OCI-LY3 (cell line): ENCODE data around the gene AP4M1.

Source experiments
- H2AFZ ChIP-seq: fragments of 200-600, 300-600 bp; shearing (Covaris generic); 2 replicates; pipeline ENCODE4 v1.6.0; 2014; ENCODE audit warnings: antibody characterized with exemption, low read depth, low read length
- H3K27ac ChIP-seq: fragments of 200-600, 300-600 bp; sonication (generic); 2 replicates; pipeline ENCODE4 v1.5.1; 2014; ENCODE audit warnings: mild to moderate bottlenecking, low read length, moderate library complexity, mixed read lengths
- H3K27me3 ChIP-seq: fragments of 200-600, 300-600 bp; sonication (generic); 2 replicates; pipeline ENCODE4 v1.6.1; 2014; ENCODE audit warnings: low read depth, low read length, mixed read lengths
- H3K36me3 ChIP-seq: fragments of 200-600, 300-600 bp; sonication (generic); replicated peaks from 2 replicates; pipeline ENCODE3; 2014; ENCODE audit warnings: low read depth, low read length, mixed read lengths
- H3K4me1 ChIP-seq: fragments of 300-600, 200-600 bp; sonication (generic); 2 replicates; pipeline ENCODE4 v1.6.1; 2014; ENCODE audit warnings: low read length, mixed read lengths
- H3K4me2 ChIP-seq: fragments of 200-600, 300-600 bp; sonication (generic); 2 replicates; pipeline ENCODE4 v1.6.1; 2014; ENCODE audit warnings: low read length, mixed read lengths
- H3K4me3 ChIP-seq: fragments of 300-600, 200-600 bp; sonication (generic); 2 replicates; pipeline ENCODE4 v1.5.1; 2014; ENCODE audit warnings: antibody characterized with exemption, mild to moderate bottlenecking, low read length, moderate library complexity
- H3K79me2 ChIP-seq: fragments of 300-600, 200-600 bp; shearing (Covaris generic); 2 replicates; pipeline ENCODE4 v1.6.1; 2014; ENCODE audit warnings: mild to moderate bottlenecking, low read length, mixed read lengths
- H3K9ac ChIP-seq: fragments of 300-600, 200-600 bp; shearing (Covaris generic); 2 replicates; pipeline ENCODE4 v1.6.0; 2014; ENCODE audit warnings: mild to moderate bottlenecking, low read length, moderate library complexity
- H3K9me3 ChIP-seq: fragments of 200-600, 300-600 bp; shearing (Covaris generic); 2 replicates; pipeline ENCODE4 v1.6.1; 2014; ENCODE audit warnings: low read length, mixed read lengths; ENCODE audit not compliant: insufficient read depth
- H4K20me1 ChIP-seq: fragments of 200-600, 300-600 bp; sonication (generic); 2 replicates; pipeline ENCODE4 v1.6.1; 2016; ENCODE audit warnings: low read length, mixed read lengths; ENCODE audit not compliant: insufficient read depth
- EZH2phosphoT487 ChIP-seq: fragments of 200-600 bp; shearing (Covaris generic); IDR thresholded peaks from 2 replicates; pipeline ENCODE4 v1.6.1; 2018; ENCODE audit warnings: antibody characterized with exemption, mixed run types, low read depth
- TF ChIP-seq, protein P1 (sequence below): fragments of 200-600, 300-600 bp; sonication (generic); IDR thresholded peaks from 2 replicates; pipeline ENCODE4 v1.5.1; 2014; ENCODE audit warnings: antibody characterized with exemption, low read length, low read depth

Gene AP4M1, protein sequence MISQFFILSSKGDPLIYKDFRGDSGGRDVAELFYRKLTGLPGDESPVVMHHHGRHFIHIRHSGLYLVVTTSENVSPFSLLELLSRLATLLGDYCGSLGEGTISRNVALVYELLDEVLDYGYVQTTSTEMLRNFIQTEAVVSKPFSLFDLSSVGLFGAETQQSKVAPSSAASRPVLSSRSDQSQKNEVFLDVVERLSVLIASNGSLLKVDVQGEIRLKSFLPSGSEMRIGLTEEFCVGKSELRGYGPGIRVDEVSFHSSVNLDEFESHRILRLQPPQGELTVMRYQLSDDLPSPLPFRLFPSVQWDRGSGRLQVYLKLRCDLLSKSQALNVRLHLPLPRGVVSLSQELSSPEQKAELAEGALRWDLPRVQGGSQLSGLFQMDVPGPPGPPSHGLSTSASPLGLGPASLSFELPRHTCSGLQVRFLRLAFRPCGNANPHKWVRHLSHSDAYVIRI

DNA sequence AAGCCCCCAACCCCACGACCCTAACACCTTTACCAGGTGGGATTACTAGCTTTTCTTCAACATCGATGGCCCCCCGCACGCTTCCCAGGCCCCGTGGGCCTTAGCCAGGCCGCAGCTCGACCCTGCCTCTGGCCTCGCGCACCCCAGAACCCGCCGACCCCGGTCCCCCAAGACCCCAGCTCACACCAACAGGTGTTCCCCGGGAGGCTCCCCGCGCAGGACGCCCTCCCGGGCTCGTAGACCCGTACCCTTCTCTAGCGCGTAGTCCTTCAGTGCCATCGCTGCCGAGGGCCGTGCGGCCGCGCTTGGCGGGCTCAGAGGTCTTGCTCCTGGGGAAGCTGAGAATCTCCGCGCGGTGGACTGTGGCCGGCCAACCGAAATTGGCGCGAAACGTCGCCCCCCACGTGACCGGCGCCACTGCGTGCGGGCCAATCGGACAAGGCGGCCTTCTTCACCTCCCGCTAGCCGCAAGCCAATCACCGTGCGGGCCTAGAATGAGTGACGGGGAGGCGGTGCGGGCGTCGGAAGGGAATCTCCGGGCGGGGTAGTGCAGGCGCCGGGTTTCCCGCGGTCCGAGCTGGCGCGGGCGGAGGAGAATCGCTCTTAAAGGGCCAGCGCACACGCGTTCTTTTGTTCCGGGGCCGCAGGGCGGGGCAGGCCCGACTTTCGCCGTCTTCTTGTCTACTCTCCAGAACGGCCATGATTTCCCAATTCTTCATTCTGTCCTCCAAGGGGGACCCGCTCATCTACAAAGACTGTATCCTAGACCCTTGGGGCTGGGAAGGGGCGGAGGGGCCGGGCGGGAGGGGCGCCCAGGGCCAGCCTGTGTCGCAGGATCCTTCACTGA lies at the start of gene AP4M1, which contains the start of gene MCM7:
AP4M1 (plus strand) TSS at position 628 of the 847 bp plus-strand sequence; CDS start at position 700, 72 bp downstream.
MCM7 (minus strand) TSS at position 382 of the 847 bp plus-strand sequence; CDS start at position 279, 103 bp downstream.
- Histone ChIP-seq H3K27ac (peak within 1 kb of the TSS; percentile 90), H3K79me2 (peaks cover 52% of the 10 kb centered on the region), H3K27me3 (no peaks in the 10 kb centered on the region), H3K9ac (peak within 1 kb of the TSS; percentile 99), H3K4me1 (peaks cover 12% of the 10 kb centered on the region), H3K9me3 (no peaks in the 10 kb centered on the region), H3K4me3 (peak within 1 kb of the TSS; percentile 90), H4K20me1 (peaks cover 24% of the 10 kb centered on the region), H2AFZ (peak within 1 kb of the TSS; percentile 8; the same call in 1 of the 2 replicates), H3K36me3 (peaks cover 34% of the 10 kb centered on the region), H3K4me2 (peak within 1 kb of the TSS; percentile 81)
- TF ChIP-seq, protein P1, sequence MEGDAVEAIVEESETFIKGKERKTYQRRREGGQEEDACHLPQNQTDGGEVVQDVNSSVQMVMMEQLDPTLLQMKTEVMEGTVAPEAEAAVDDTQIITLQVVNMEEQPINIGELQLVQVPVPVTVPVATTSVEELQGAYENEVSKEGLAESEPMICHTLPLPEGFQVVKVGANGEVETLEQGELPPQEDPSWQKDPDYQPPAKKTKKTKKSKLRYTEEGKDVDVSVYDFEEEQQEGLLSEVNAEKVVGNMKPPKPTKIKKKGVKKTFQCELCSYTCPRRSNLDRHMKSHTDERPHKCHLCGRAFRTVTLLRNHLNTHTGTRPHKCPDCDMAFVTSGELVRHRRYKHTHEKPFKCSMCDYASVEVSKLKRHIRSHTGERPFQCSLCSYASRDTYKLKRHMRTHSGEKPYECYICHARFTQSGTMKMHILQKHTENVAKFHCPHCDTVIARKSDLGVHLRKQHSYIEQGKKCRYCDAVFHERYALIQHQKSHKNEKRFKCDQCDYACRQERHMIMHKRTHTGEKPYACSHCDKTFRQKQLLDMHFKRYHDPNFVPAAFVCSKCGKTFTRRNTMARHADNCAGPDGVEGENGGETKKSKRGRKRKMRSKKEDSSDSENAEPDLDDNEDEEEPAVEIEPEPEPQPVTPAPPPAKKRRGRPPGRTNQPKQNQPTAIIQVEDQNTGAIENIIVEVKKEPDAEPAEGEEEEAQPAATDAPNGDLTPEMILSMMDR = no peak
- TF ChIP-seq EZH2phosphoT487 = no peak

DNA sequence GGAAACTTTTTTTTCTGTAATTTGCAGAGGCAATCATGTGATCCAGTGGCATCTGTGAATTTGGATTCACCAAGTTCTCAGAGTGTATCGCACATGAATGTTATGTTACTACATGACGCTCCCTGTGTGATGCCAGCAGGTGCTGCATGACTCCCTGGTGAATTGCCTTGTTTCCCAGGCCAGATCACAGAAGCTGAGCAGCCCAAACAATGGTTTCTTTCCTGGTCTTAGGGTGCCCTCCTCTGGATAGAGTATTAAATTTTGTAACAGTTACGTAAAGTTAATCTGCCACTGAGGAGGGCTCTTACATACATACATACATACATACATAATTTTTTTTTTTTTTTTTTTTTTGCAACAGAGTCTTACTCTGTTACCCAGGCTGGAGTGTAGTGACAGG lies 48.2 kb upstream of the AP4M1 start:
- H3K4me3 ChIP-seq = no peak overlapping the region
- no peaks in the 10 kb centered on the region for H3K9me3 ChIP-seq
- no peak overlapping the region for H3K27ac ChIP-seq
- no peaks in the 10 kb centered on the region for H4K20me1 ChIP-seq
- peaks cover 4% of the 10 kb centered on the region for H3K36me3 ChIP-seq
- H3K27me3 ChIP-seq = no peaks in the 10 kb centered on the region
- no peak overlapping the region for H2AFZ ChIP-seq
- TF ChIP-seq EZH2phosphoT487 = no peak
- TF ChIP-seq, protein P1 = peak; percentile 19
- H3K9ac ChIP-seq = no peak overlapping the region
- H3K4me1 ChIP-seq = peaks cover 10% of the 10 kb centered on the region
- H3K79me2 ChIP-seq = peaks cover 15% of the 10 kb centered on the region
- H3K4me2 ChIP-seq = no peak overlapping the region

DNA sequence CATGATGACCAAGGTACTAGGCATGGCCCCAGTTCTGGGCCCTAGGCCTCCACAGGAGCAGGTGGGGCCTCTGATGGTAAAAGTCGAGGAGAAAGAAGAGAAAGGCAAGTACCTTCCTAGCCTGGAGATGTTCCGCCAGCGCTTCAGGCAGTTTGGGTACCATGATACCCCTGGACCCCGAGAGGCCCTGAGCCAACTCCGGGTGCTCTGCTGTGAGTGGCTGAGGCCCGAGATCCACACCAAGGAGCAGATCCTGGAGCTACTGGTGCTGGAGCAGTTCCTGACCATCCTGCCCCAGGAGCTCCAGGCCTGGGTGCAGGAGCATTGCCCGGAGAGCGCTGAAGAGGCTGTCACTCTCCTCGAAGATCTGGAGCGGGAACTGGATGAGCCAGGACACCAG lies 44.4 kb upstream of the AP4M1 start:
- Histone ChIP-seq H3K27me3 (no peaks in the 10 kb centered on the region), H3K9ac (no peak overlapping the region), H4K20me1 (no peaks in the 10 kb centered on the region), H3K79me2 (0 out of 2 replicates have a peak, but pooled peaks cover 3% of the 10 kb centered on the region), H3K4me3 (no peak overlapping the region), H3K4me1 (peaks cover 6% of the 10 kb centered on the region), H3K9me3 (no peaks in the 10 kb centered on the region), H2AFZ (no peak overlapping the region), H3K4me2 (no peak overlapping the region), H3K36me3 (peaks cover 10% of the 10 kb centered on the region), H3K27ac (no peak overlapping the region)
- TF ChIP-seq EZH2phosphoT487 = no peak
- TF ChIP-seq, protein P1 = no peak
